CMK (cell line): Measurements from ENCODE around the gene TRAM2.

Source experiments
- DNase-seq: peaks from one replicate; pipeline ENCODE4 v3.0.0-alpha.2; 2010; ENCODE audit warnings: low read depth

TRAM2 gene

GRCh38 chr6:52527436-52527835, 49.4 kb downstream of the TRAM2 start:
- DNase-seq: no peak

GRCh38 chr6:52526634-52527033, 50.2 kb downstream of the TRAM2 start:
- no peak for DNase-seq

- no peak for DNase-seq
Observed at GRCh38 chr6:52524918-52525317, 51.9 kb downstream of the TRAM2 start.

- no peak for DNase-seq
Observed at GRCh38 chr6:52523378-52524142, 53.3 kb downstream of the TRAM2 start.

- no peak for DNase-seq
Observed at GRCh38 chr6:52522655-52523054, 54.2 kb downstream of the TRAM2 start.

- no peak for DNase-seq
Observed at GRCh38 chr6:52522151-52522626, 54.7 kb downstream of the TRAM2 start.

GRCh38 chr6:52519618-52520017, 57.2 kb downstream of the TRAM2 start:
- DNase-seq: no peak

- no peak for DNase-seq
Observed at GRCh38 chr6:52518279-52518945, 58.4 kb downstream of the TRAM2 start.

GRCh38 chr6:52517502-52518278, 59.2 kb downstream of the TRAM2 start:
- DNase-seq: no peak

- DNase-seq: no peak
Observed at GRCh38 chr6:52516943-52517342, 59.9 kb downstream of the TRAM2 start.

GRCh38 chr6:52516269-52516668, 60.6 kb downstream of the TRAM2 start:
- no peak for DNase-seq

GRCh38 chr6:52515219-52515960, 61.5 kb downstream of the TRAM2 start:
- DNase-seq: no peak

- DNase-seq: no peak
Observed at GRCh38 chr6:52514514-52514913, 62.3 kb downstream of the TRAM2 start.

- DNase-seq: no peak
Observed at GRCh38 chr6:52513896-52514295, 63.0 kb downstream of the TRAM2 start.

- no peak for DNase-seq
Observed at GRCh38 chr6:52513464-52513863, 63.4 kb downstream of the TRAM2 start.

GRCh38 chr6:52512199-52512598, 64.7 kb downstream of the TRAM2 start:
- no peak for DNase-seq

- DNase-seq: no peak
Observed at GRCh38 chr6:52511572-52512151, 65.2 kb downstream of the TRAM2 start.

GRCh38 chr6:52511163-52511562, 65.7 kb downstream of the TRAM2 start:
- DNase-seq: no peak

- no peak for DNase-seq
Observed at GRCh38 chr6:52510213-52510562, 66.7 kb downstream of the TRAM2 start.

- DNase-seq: no peak
Observed at GRCh38 chr6:52509281-52510212, 67.3 kb downstream of the TRAM2 start.
